Thyroid gland (tissue), 4 donors: ENCODE results near the gene TMEM151B. TPM values are rescaled to one million over a fixed set of nuclear protein-coding genes. Genes with fewer than 3 reads are reported as not detected.

Experiments
- DNase-seq, 2 donors: peaks; one replicate each; pipeline ENCODE4 v3.0.0-alpha.2; 2019
- H3K27ac ChIP-seq, 3 donors: fragments of 200-600 bp; sonication (generic); 1 replicate in 2 of 3; 2 replicates in 1 of 3; pipeline ENCODE4 v1.5.1; 2016 to 2019; ENCODE audit warnings: mild to moderate bottlenecking in 1 of 3, moderate library complexity in 1 of 3
- H3K27me3 ChIP-seq: fragments of 200-600 bp; sonication (generic); one replicate; pipeline ENCODE4 v1.5.1; 2019
- H3K36me3 ChIP-seq, 2 donors: fragments of 200-600 bp; sonication (generic); one replicate each; pipeline ENCODE4 v1.5.1; 2016 to 2019
- H3K4me1 ChIP-seq, 2 donors: fragments of 200-600 bp; sonication (generic); one replicate each; pipeline ENCODE4 v1.5.1; 2017 to 2019
- H3K4me3 ChIP-seq, 3 donors: fragments of 200-600 bp; sonication (generic); replicated peaks in 1 of 3; 1 replicate in 2 of 3; 2 replicates in 1 of 3; pipeline ENCODE4 v1.5.1; 2016; ENCODE audit warnings: mild to moderate bottlenecking in 1 of 3
- H3K9me3 ChIP-seq: fragments of 200-600 bp; sonication (generic); one replicate; pipeline ENCODE4 v1.5.1; 2017
- CTCF ChIP-seq, 6 experiments: fragments of 200-600 bp in 3 of 6; fragments of 450-650 bp in 3 of 6; sonication (generic) in 3 of 6; IDR thresholded peaks; one replicate each; pipeline ENCODE4 v1.5.1; 2016 to 2019; ENCODE audit warnings: antibody characterized with exemption in 6 of 6, mild to moderate bottlenecking in 2 of 6, inconsistent platforms in 1 of 6, moderate library complexity in 1 of 6
- POLR2A ChIP-seq, 2 donors: fragments of 450-650 bp; IDR thresholded peaks; one replicate each; pipeline ENCODE4 v1.6.1; 2017; ENCODE audit warnings: antibody characterized with exemption in 2 of 2, mild to moderate bottlenecking in 2 of 2, moderate library complexity in 1 of 2
- WGBS, 2 donors: methylation state at CpG; one replicate each; pipeline ENCODE4 v1.1.5; 2017; 5-methylcytosine and 5-hydroxymethylcytosine counted together
- intact Hi-C: fragments of 100-400 bp; cut with DNase I; formaldehyde crosslinking; loops from one replicate; pipeline ENCODE4 v1.15.1; 2023
- total RNA-seq, 4 donors: library from RNA; depleted of rRNA; stranded (reverse); fragments of >200 nt; gene quantifications; one replicate each; pipeline ENCODE4 v1.2.3, GENCODE V29; 2016

Gene TMEM151B
- total RNA-seq, 4 donors from 2014 or later = not detected

DNA sequence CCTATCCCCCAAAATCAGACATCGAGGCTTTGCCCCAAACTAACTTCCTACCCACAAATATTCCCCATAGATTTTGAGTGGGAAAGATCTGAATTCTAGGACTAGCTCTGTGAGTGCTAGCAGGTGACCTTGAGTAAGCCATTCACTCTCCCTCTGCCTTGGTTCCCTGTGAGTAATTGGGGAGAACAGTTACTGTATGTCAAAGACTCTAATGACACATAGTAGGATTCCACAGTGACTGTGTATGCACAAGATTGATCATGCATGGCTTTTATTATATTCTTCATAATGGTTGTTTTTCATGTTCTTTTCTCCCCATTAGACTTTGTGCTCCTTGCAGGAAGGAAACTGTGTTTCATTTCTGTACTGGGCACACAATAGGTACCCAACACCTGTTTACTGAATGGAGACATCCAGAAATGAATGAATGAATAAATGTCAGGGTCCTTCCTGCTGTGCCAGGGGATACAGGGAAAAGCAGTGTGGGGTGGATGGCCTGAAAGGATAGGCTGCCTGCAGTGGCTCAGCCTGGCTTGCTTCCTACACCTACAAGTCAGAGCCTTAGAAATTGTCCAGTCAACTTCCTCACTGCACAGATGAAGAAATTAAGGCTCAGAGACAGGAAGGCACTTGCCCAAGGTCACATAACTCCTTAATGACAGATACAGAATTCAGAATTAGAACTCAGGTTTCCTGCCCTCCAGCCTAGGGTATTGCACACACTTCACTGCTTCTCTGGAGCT is 901 bp upstream of the TMEM151B start:
- no peak overlapping the region for H3K4me3 ChIP-seq
- H3K9me3 ChIP-seq = no peaks in the 10 kb centered on the region
- peaks cover 7 to 11% of the 10 kb centered on the region in 2 donors for H3K4me1 ChIP-seq
- TF ChIP-seq CTCF (IDR thresholded peaks at IDR 0.05) (no peak), POLR2A (IDR thresholded peaks at IDR 0.05) (no peak)
- H3K36me3 ChIP-seq = no peaks in the 10 kb centered on the region
- intact Hi-C loops = loop anchor here (2.0 to 5.0 kb wide), 2 partner anchors 67 to 113 kb away; no protein-coding TSS in a partner anchor
- WGBS, 2 donors = 43 to 93% methylated on average over 1 of the region's 1 CpG
- DNase-seq = no peak
- H3K27ac ChIP-seq = no peak overlapping the region
- no peaks in the 10 kb centered on the region for H3K27me3 ChIP-seq

DNA sequence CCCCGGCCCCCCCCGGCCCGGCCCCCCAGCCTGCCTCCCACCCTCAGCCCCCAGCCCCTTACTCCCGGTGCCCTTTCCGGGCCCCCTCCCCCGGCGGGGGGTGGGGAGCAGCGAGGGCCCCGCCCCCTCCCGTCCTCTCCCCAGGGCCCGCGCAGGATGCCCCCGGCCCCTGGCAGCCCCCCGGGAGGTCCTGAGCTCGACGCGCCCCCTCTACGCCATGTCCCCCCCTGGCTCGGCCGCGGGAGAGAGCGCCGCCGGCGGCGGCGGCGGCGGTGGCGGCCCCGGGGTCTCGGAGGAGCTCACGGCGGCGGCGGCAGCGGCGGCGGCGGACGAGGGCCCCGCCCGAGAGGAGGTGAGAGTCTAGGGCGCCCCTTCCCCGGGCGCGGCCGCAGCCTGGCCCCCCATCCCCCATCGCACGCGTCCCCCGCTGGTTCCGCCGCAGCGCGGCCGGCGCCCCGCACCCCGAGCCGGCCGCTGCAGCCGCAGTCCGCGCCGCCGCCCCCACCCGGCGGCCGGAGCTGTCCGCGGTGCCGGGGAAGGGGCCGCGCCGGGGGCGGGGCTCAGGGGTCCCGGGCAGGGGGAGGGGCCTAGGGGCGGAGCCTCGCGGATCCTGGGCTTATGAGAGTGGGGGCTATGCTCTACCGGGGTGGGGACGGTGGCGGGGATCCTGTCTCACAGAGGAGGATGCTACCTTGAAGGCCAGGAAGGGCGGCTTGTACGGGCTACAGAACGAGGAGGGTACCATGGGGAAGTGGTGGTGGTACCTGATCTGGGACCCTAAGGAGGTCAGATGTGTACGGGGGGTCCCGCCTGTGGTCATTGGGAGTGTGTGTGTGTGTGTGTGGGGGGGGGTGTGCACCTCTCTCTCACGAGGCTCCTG is 516 bp downstream of the TMEM151B start:
- Histone ChIP-seq H3K27me3 (peaks cover 6% of the 10 kb centered on the region), H3K4me3 (peak overlapping the region in 1 of 3 donors; percentile 27), H3K4me1 (peaks cover 0 to 8% of the 10 kb centered on the region in 2 donors), H3K36me3 (no peaks in the 10 kb centered on the region), H3K27ac (no peak overlapping the region), H3K9me3 (no peaks in the 10 kb centered on the region)
- TF ChIP-seq POLR2A (IDR thresholded peaks at IDR 0.05) (no peak), CTCF (IDR thresholded peaks at IDR 0.05) (no peak)
- intact Hi-C loops = no loop called here
- no peak for DNase-seq
- WGBS, 2 donors = 8 to 17% methylated on average over 9 to 11 of the region's 90 CpGs

DNA sequence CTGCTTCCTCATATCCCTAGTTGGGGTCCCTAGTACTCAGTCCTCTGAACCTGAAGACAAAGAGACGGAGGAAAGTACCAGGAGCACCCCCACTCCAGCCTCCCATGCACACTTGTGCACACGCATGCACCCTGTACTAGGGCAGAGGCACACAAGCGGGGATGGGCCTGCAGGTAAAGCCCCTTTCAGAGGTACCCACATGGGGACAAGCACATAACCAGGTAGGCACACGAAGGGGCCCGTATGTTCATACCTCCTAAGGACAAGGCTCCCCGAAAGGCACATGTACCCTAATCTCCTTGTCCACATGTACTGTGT is 1.1 kb downstream of the TMEM151B start:
- H3K4me3 ChIP-seq = no peak overlapping the region
- DNase-seq = no peak
- H3K27ac ChIP-seq = no peak overlapping the region
- intact Hi-C loops = no loop called here
- WGBS, 2 donors = 82 to 85% methylated on average over 6 of the region's 6 CpGs
- no peak for TF ChIP-seq CTCF (IDR thresholded peaks at IDR 0.05)
- no peak for TF ChIP-seq POLR2A (IDR thresholded peaks at IDR 0.05)
- peaks cover 0 to 14% of the 10 kb centered on the region in 2 donors for H3K4me1 ChIP-seq
- peaks cover 10% of the 10 kb centered on the region for H3K27me3 ChIP-seq
- no peaks in the 10 kb centered on the region for H3K9me3 ChIP-seq
- no peaks in the 10 kb centered on the region for H3K36me3 ChIP-seq

- intact Hi-C loops = no loop called here
- Histone ChIP-seq H3K27me3 (peaks cover 10% of the 10 kb centered on the region), H3K4me3 (no peak overlapping the region), H3K27ac (no peak overlapping the region), H3K9me3 (no peaks in the 10 kb centered on the region), H3K36me3 (no peaks in the 10 kb centered on the region), H3K4me1 (peaks cover 0 to 15% of the 10 kb centered on the region in 2 donors)
- TF ChIP-seq CTCF (IDR thresholded peaks at IDR 0.05) (no peak), POLR2A (IDR thresholded peaks at IDR 0.05) (no peak)
- 72 to 75% methylated on average over 3 of the region's 3 CpGs for WGBS, 2 donors
- DNase-seq = no peak
Observed at GRCh38 chr6:44271914-44272313, 1.7 kb downstream of the TMEM151B start.

DNA sequence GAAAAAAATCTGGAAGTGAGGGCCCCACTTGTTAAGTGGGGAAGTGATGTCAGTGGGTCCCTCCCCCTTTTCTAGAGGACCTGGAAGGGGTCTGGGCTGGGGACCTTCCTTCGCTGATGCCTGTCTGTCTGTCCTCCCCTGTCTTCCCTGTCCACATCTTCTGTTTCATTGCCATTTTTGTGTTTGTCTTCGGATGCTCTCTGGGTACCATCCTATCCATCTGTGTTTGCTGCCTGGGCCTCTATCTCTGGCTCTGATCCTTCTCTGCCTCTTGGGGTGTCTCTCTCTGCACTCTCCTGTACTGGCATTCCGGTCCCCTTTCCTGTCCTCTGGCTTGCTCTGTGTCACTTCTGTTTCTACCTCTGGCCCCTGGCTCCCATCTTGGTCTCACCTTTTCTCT is 2.3 kb downstream of the TMEM151B start:
- intact Hi-C loops = no loop called here
- no peak overlapping the region for H3K27ac ChIP-seq
- DNase-seq = no peak
- peaks cover 0 to 15% of the 10 kb centered on the region in 2 donors for H3K4me1 ChIP-seq
- TF ChIP-seq POLR2A (IDR thresholded peaks at IDR 0.05) (no peak), CTCF (IDR thresholded peaks at IDR 0.05) (no peak)
- no peak overlapping the region for H3K4me3 ChIP-seq
- H3K9me3 ChIP-seq = no peaks in the 10 kb centered on the region
- no peaks in the 10 kb centered on the region for H3K36me3 ChIP-seq
- WGBS, 2 donors = 82 to 91% methylated on average over 3 of the region's 3 CpGs
- H3K27me3 ChIP-seq = peaks cover 10% of the 10 kb centered on the region
